HG02885 (cell line): ENCODE data around the gene CNGA4.
"Not testable (repeated sequence)": the region's sequence is repeated elsewhere in the genome, so short reads cannot be mapped to it uniquely, and the experiment has no call there.

Experiments
- ATAC-seq: cut with Tn5 transposase; IDR thresholded peaks from one replicate; pipeline ENCODE4 v1.9.1; 2021; ENCODE audit warnings: mild to moderate bottlenecking; ENCODE audit not compliant: unreplicated experiment, poor library complexity

The CNGA4 gene

DNA sequence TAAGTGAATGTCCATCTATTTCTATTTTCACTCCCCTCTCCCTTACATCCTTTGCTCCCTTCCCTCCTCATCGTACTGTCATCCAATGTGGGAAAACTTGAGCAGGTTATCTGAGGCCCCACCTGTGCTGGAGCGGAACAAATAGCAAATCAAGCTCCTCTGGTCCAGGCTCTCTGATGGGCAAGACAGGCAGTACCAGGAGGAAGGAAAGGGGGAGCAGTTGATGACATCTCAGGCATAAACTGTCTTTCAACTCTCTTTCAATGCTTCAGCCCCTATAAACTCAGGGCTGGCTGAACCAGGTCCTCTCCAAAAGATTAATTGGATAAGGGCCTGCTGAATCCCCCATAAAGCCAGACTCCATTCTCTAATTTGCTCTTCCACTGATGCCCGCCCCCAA is 19.3 kb downstream of the CNGA4 start:
- no peak for ATAC-seq

- no peak for ATAC-seq
Observed at GRCh38 chr11:6258571-6259081, 19.7 kb downstream of the CNGA4 start.

- ATAC-seq = no peak
Observed at GRCh38 chr11:6260207-6260726, 21.4 kb downstream of the CNGA4 start.

DNA sequence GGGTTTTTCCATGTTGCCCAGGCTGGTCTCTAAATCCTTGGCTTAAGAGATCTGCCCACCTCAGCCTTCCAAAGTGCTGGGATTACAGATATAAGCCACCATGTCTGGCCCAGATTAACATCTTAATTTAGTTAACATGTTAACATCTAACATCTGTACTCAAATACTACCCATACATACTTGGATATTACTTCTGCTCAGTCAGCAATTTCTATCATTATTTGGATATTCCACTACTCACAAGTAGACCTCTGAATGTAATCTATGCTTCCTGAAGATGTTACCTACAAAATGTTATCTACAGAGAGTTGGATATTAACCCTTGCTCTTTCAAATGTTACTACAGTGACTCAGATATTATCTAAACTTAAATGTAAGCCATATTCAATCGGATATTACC is 24.8 kb downstream of the CNGA4 start:
- no peak for ATAC-seq

- no peak for ATAC-seq
Observed at GRCh38 chr11:6268820-6269219, 29.9 kb downstream of the CNGA4 start.

- no peak for ATAC-seq
Observed at GRCh38 chr11:6269994-6270393, 31.1 kb downstream of the CNGA4 start.

DNA sequence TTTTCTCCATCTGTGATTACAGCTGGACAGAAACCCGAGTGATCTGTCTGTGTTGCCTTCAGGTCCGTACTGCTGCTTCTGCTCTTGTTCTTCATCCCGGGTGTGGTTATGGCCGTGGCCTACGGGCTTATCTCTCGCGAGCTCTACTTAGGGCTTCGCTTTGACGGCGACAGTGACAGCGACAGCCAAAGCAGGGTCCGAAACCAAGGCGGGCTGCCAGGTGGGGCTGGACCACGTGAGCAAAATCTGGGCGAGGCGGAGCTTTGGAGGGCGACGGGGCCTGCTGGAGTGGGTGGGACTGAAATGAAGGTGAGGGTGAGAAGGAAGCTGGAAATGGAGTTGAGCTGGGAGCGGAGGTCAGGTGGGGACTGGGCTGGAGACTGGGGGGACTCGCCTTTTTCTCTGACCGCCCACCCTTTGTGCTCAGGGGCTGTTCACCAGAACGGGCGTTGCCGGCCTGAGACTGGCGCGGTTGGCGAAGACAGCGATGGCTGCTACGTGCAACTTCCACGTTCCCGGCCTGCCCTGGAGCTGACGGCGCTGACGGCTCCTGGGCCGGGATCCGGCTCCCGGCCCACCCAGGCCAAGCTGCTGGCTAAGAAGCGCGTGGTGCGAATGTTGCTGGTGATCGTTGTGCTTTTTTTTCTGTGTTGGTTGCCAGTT is 31.8 kb downstream of the CNGA4 start:
- no peak for ATAC-seq

- ATAC-seq = no peak
Observed at GRCh38 chr11:6271598-6271997, 32.7 kb downstream of the CNGA4 start.

- ATAC-seq = no peak
Observed at GRCh38 chr11:6273188-6273587, 34.3 kb downstream of the CNGA4 start.

GRCh38 chr11:6280809-6281208 is 41.9 kb downstream of the CNGA4 start:
- not testable (repeated sequence) for ATAC-seq

- ATAC-seq = no peak
Observed at GRCh38 chr11:6283453-6284023, 44.6 kb downstream of the CNGA4 start.

DNA sequence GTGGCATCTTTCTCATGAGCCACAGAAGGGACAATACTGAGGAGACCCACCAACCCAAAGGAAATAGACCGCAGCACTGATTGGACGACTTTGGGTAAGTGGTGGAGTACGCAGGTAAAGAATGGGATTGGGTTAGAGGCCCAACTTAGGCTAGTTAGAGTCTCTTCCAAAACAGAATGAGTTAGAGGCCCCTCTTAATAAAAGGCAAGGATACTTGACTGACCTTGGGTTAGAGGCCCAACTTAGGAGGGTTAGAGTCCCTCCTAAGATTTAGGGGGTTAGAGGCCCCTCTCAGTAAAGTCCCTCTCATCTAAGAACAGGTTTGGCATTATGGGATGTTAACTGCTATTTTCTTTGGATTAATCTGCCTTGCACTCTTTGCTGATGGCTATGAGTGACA is 45.4 kb downstream of the CNGA4 start:
- no peak for ATAC-seq

DNA sequence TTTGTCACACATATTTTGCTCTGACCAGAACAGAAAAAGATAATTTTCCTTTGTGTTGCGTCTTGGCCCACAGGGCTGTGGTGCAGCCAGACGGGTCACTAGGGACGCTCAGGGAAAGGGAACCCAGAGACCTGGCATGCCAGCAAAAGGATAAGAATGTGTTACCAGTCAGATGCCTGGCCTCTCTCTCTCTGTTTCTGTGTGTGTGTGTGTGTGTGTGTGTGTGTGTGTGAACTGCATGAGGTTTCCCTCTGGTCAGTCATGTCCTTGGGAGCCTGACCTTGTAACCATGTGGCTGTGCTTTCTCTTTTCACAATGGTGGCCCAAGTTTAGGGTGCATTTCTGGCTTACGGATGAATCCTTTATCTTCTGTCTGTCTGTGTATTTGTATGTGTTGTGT is 46.1 kb downstream of the CNGA4 start:
- no peak for ATAC-seq
